ENCODE measurements around the gene MICAL3. TPM values are rescaled to one million over a fixed set of nuclear protein-coding genes. Genes with fewer than 3 reads are reported as not detected.

The MICAL3 gene
- total RNA-seq, 1 experiment from 2014 or later: 47.1 TPM

DNA sequence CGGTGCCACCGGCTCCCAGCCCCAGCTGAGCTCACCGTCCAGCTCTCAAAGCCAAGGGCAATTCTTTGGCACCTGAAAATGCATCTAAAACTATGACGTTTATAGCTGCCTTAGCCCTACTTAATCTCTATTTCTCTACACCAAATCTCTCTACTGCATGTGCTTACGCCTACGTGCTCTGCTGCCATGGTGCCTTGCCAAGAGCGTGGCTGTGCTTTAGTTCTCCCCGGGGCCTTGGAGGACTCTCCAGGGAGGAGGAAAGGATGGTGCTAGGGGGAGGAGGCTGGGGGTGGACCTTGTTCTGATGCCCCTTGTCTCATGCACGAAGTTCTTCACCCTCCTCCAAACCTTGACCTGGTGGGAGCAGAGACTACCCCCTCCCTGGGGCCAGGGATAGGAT is 241.0 kb downstream of the MICAL3 start:
- H3K4me3 ChIP-seq (ENCODE audit: low read depth in 2 of 2, low read length in 2 of 2): no peak overlapping the region
- no peaks in the 10 kb centered on the region for H3K36me3 ChIP-seq (ENCODE audit: control insufficient read depth, insufficient read depth, low read length)
- no peak overlapping the region for H3K27ac ChIP-seq (ENCODE audit: low read length)
- no TSS peak for BruUV-seq (replicated peaks)
- ATAC-seq (no peak), DNase-seq (ENCODE audit: low read depth, low spot score) (no peak)
- ChIA-PET CTCF (no interaction called here), POLR2A (no interaction called here)
- no peaks in the 10 kb centered on the region for H3K9me3 ChIP-seq (ENCODE audit: control insufficient read depth, insufficient read depth, low read depth, low read length)
- TF ChIP-seq POLR2AphosphoS5 (IDR thresholded peaks at IDR 0.05; ENCODE audit: low read depth, low read length) (no peak), SIN3A (IDR thresholded peaks at IDR 0.05; ENCODE audit: borderline replicate concordance, insufficient read depth, low read depth, low read length) (no peak), TCF7L2 (IDR thresholded peaks at IDR 0.05; ENCODE audit: low read depth, low read length) (no peak)
- TF ChIP-seq, protein P1, sequence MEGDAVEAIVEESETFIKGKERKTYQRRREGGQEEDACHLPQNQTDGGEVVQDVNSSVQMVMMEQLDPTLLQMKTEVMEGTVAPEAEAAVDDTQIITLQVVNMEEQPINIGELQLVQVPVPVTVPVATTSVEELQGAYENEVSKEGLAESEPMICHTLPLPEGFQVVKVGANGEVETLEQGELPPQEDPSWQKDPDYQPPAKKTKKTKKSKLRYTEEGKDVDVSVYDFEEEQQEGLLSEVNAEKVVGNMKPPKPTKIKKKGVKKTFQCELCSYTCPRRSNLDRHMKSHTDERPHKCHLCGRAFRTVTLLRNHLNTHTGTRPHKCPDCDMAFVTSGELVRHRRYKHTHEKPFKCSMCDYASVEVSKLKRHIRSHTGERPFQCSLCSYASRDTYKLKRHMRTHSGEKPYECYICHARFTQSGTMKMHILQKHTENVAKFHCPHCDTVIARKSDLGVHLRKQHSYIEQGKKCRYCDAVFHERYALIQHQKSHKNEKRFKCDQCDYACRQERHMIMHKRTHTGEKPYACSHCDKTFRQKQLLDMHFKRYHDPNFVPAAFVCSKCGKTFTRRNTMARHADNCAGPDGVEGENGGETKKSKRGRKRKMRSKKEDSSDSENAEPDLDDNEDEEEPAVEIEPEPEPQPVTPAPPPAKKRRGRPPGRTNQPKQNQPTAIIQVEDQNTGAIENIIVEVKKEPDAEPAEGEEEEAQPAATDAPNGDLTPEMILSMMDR (IDR thresholded peaks at IDR 0.05): no peak
- TF ChIP-seq, protein P2, sequence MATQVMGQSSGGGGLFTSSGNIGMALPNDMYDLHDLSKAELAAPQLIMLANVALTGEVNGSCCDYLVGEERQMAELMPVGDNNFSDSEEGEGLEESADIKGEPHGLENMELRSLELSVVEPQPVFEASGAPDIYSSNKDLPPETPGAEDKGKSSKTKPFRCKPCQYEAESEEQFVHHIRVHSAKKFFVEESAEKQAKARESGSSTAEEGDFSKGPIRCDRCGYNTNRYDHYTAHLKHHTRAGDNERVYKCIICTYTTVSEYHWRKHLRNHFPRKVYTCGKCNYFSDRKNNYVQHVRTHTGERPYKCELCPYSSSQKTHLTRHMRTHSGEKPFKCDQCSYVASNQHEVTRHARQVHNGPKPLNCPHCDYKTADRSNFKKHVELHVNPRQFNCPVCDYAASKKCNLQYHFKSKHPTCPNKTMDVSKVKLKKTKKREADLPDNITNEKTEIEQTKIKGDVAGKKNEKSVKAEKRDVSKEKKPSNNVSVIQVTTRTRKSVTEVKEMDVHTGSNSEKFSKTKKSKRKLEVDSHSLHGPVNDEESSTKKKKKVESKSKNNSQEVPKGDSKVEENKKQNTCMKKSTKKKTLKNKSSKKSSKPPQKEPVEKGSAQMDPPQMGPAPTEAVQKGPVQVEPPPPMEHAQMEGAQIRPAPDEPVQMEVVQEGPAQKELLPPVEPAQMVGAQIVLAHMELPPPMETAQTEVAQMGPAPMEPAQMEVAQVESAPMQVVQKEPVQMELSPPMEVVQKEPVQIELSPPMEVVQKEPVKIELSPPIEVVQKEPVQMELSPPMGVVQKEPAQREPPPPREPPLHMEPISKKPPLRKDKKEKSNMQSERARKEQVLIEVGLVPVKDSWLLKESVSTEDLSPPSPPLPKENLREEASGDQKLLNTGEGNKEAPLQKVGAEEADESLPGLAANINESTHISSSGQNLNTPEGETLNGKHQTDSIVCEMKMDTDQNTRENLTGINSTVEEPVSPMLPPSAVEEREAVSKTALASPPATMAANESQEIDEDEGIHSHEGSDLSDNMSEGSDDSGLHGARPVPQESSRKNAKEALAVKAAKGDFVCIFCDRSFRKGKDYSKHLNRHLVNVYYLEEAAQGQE (IDR thresholded peaks at IDR 0.05; ENCODE audit: insufficient read depth in 1 of 2, low read depth in 2 of 2, low read length in 1 of 2): no peak
- in situ Hi-C loops (cut with HindIII; ENCODE audit: low pct_unique_long_range_greater_than_20kb, low sequenced_read_pairs) (no loop called here), intact Hi-C loops (cut with micrococcal nuclease; ENCODE audit: unreplicated experiment) (loop anchor here (5.0 kb wide), 1 partner anchor 41 kb away; no protein-coding TSS in a partner anchor)
- peaks cover 12% of the 10 kb centered on the region for H3K4me1 ChIP-seq (ENCODE audit: control insufficient read depth, insufficient read depth, low read length)
- H3K27me3 ChIP-seq (ENCODE audit: control insufficient read depth, insufficient read depth, low read length): no peaks in the 10 kb centered on the region

DNA sequence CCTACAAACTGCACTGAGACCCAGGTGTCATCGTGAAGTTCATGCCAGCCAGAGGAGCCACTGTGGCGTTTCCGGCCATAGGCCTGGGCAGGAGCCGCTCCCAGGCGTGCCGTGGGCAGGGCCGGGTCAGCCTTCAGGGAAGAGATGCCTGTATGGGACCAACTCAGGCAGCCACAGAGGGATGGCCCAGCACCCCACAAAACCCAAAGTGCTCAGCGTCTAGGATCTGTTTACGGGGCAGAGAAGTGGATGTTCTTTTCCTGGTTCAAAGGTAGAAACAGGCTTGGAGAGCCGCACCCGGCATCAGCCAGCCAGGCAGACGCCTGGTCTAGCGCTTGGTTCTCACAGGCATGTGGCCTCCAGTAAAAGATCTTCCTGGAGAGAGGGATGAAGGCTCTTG is 241.7 kb downstream of the MICAL3 start:
- DNase-seq (ENCODE audit: low read depth, low spot score) (no peak), ATAC-seq (no peak)
- in situ Hi-C loops (cut with HindIII; ENCODE audit: low pct_unique_long_range_greater_than_20kb, low sequenced_read_pairs): no loop called here
- ChIA-PET POLR2A (no interaction called here), CTCF (interaction anchor here (1.4 kb wide), 1 partner anchor 39 kb away, joined by 4 read pairs; no protein-coding TSS in a partner anchor)
- H3K9me3 ChIP-seq (ENCODE audit: control insufficient read depth, insufficient read depth, low read depth, low read length): no peaks in the 10 kb centered on the region
- H3K4me1 ChIP-seq (ENCODE audit: control insufficient read depth, insufficient read depth, low read length): peaks cover 12% of the 10 kb centered on the region
- H3K27me3 ChIP-seq (ENCODE audit: control insufficient read depth, insufficient read depth, low read length): no peaks in the 10 kb centered on the region
- H3K4me3 ChIP-seq (ENCODE audit: low read depth in 2 of 2, low read length in 2 of 2): no peak overlapping the region
- no peak for TF ChIP-seq SIN3A (IDR thresholded peaks at IDR 0.05; ENCODE audit: borderline replicate concordance, insufficient read depth, low read depth, low read length)
- no peak for TF ChIP-seq POLR2AphosphoS5 (IDR thresholded peaks at IDR 0.05; ENCODE audit: low read depth, low read length)
- no peak for TF ChIP-seq TCF7L2 (IDR thresholded peaks at IDR 0.05; ENCODE audit: low read depth, low read length)
- TF ChIP-seq, protein P1 (IDR thresholded peaks at IDR 0.05): no peak
- TF ChIP-seq, protein P2 (IDR thresholded peaks at IDR 0.05; ENCODE audit: insufficient read depth in 1 of 2, low read depth in 2 of 2, low read length in 1 of 2): no peak
- intact Hi-C loops (cut with micrococcal nuclease; ENCODE audit: unreplicated experiment): loop anchor here (5.0 kb wide), 1 partner anchor 40 kb away; no protein-coding TSS in a partner anchor
- no peaks in the 10 kb centered on the region for H3K36me3 ChIP-seq (ENCODE audit: control insufficient read depth, insufficient read depth, low read length)
- BruUV-seq (replicated peaks): no TSS peak
- no peak overlapping the region for H3K27ac ChIP-seq (ENCODE audit: low read length)

Data from Panc1 (cell line).